Prostate gland (tissue), 2 donors: ENCODE data around the gene DNAAF8. TPM values are rescaled to one million over a fixed set of nuclear protein-coding genes. Genes with fewer than 3 reads are reported as not detected.
A peak's percentile ranks its signal among the peaks of the same experiment; 100 is the strongest.

Source experiments
- DNase-seq: peaks from one replicate; pipeline ENCODE4 v3.0.0-alpha.2; 2019; ENCODE audit warnings: low spot score
- H3K27ac ChIP-seq, 2 donors: fragments of 200-600 bp; sonication (generic); 2 replicates each; pipeline ENCODE4 v1.5.1; 2017 to 2019
- H3K27me3 ChIP-seq: fragments of 200-600 bp; sonication (generic); replicated peaks from 2 replicates; pipeline ENCODE4 v1.5.1; 2019; ENCODE audit not compliant: insufficient read depth
- H3K36me3 ChIP-seq, 2 donors: fragments of 200-600 bp; sonication (generic); 1 replicate in 1 of 2; 2 replicates in 1 of 2; pipeline versions ENCODE4 v1.5.1 to v1.8.1; 2017 to 2019
- H3K4me1 ChIP-seq: fragments of 200-600 bp; sonication (generic); replicated peaks from 2 replicates; pipeline ENCODE4 v1.5.1; 2019
- H3K4me3 ChIP-seq, 2 donors: fragments of 200-600 bp; sonication (generic); 2 replicates each; pipeline ENCODE4 v1.5.1; 2017 to 2019
- H3K9me3 ChIP-seq: fragments of 200-600 bp; sonication (generic); 2 replicates; pipeline ENCODE4 v1.5.1; 2017
- POLR2A ChIP-seq: fragments of 450-650 bp; IDR thresholded peaks from one replicate; pipeline ENCODE4 v1.6.1; 2016; ENCODE audit warnings: antibody characterized with exemption, mild to moderate bottlenecking
- POLR2AphosphoS5 ChIP-seq: sonication (generic); formaldehyde crosslinking; IDR thresholded peaks from one replicate; pipeline ENCODE4 v1.6.1; 2017; ENCODE audit warnings: antibody characterized with exemption
- WGBS: methylation state at CpG from one replicate; pipeline ENCODE4 v1.1.5; 2018; 5-methylcytosine and 5-hydroxymethylcytosine counted together
- intact Hi-C: fragments of 100-400 bp; cut with DNase I; formaldehyde crosslinking; loops from one replicate; pipeline ENCODE4 v1.14.2; 2022
- total RNA-seq, 2 donors: library from RNA; depleted of rRNA; stranded (reverse); fragments of >200 nt; gene quantifications; one replicate each; pipeline ENCODE4 v1.1.0, GENCODE V29; 2016
- TF ChIP-seq, protein P1 (sequence below), 4 experiments: fragments of 200-600 bp in 2 of 4; fragments of 450-650 bp in 2 of 4; sonication (generic) in 2 of 4; IDR thresholded peaks; 1 replicate in 3 of 4; 2 replicates in 1 of 4; pipeline ENCODE4 v1.5.1; 2016 to 2019; ENCODE audit warnings: antibody characterized with exemption in 4 of 4, mild to moderate bottlenecking in 2 of 4, moderate library complexity in 2 of 4

The DNAAF8 gene
- total RNA-seq, 2 donors from 2014 or later: 7.1 to 21.9 TPM

GRCh38 chr16:4790871-4791270, 56.5 kb downstream of the DNAAF8 start:
- Histone ChIP-seq H3K9me3 (no peaks in the 10 kb centered on the region), H3K27me3 (no peaks in the 10 kb centered on the region), H3K27ac (no peak overlapping the region), H3K36me3 (no peaks in the 10 kb centered on the region), H3K4me1 (no peaks in the 10 kb centered on the region), H3K4me3 (no peak overlapping the region)
- WGBS: 75% methylated on average over 10 of the region's 10 CpGs
- TF ChIP-seq POLR2A (no peak), POLR2AphosphoS5 (no peak)
- TF ChIP-seq, protein P1, sequence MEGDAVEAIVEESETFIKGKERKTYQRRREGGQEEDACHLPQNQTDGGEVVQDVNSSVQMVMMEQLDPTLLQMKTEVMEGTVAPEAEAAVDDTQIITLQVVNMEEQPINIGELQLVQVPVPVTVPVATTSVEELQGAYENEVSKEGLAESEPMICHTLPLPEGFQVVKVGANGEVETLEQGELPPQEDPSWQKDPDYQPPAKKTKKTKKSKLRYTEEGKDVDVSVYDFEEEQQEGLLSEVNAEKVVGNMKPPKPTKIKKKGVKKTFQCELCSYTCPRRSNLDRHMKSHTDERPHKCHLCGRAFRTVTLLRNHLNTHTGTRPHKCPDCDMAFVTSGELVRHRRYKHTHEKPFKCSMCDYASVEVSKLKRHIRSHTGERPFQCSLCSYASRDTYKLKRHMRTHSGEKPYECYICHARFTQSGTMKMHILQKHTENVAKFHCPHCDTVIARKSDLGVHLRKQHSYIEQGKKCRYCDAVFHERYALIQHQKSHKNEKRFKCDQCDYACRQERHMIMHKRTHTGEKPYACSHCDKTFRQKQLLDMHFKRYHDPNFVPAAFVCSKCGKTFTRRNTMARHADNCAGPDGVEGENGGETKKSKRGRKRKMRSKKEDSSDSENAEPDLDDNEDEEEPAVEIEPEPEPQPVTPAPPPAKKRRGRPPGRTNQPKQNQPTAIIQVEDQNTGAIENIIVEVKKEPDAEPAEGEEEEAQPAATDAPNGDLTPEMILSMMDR (IDR thresholded peaks at IDR 0.05): no peak
- intact Hi-C loops: no loop called here
- no peak for DNase-seq

GRCh38 chr16:4792951-4793513, 58.7 kb downstream of the DNAAF8 start:
- no peaks in the 10 kb centered on the region for H3K36me3 ChIP-seq
- intact Hi-C loops: no loop called here
- WGBS: 76% methylated on average over 13 of the region's 13 CpGs
- no peak overlapping the region for H3K27ac ChIP-seq
- no peak overlapping the region for H3K4me3 ChIP-seq
- H3K9me3 ChIP-seq: no peaks in the 10 kb centered on the region
- H3K27me3 ChIP-seq: no peaks in the 10 kb centered on the region
- DNase-seq: no peak
- no peaks in the 10 kb centered on the region for H3K4me1 ChIP-seq
- TF ChIP-seq POLR2A (no peak), POLR2AphosphoS5 (no peak)
- TF ChIP-seq, protein P1 (IDR thresholded peaks at IDR 0.05): no peak

GRCh38 chr16:4795181-4795827, 61.0 kb downstream of the DNAAF8 start, which contains the start of gene SMIM22:
SMIM22 (plus strand) TSS chr16:4795369; CDS start chr16:4795735, 366 bp downstream.
- 62% methylated on average over 13 of the region's 14 CpGs for WGBS
- DNase-seq: no peak
- intact Hi-C loops: no loop called here
- Histone ChIP-seq H3K27me3 (no peaks in the 10 kb centered on the region), H3K4me1 (no peaks in the 10 kb centered on the region), H3K4me3 (peak within 1 kb of the TSS in 1 of 2 donors; percentile 1), H3K27ac (no peak within 1 kb of the TSS), H3K36me3 (no peaks in the 10 kb centered on the region), H3K9me3 (no peaks in the 10 kb centered on the region)
- TF ChIP-seq, protein P1 (IDR thresholded peaks at IDR 0.05): no peak
- TF ChIP-seq POLR2AphosphoS5 (no peak), POLR2A (no peak)

- WGBS: 92% methylated on average over 25 of the region's 30 CpGs
- H3K4me3 ChIP-seq: no peak overlapping the region
- DNase-seq: no peak
- intact Hi-C loops: no loop called here
- no peaks in the 10 kb centered on the region for H3K9me3 ChIP-seq
- no peaks in the 10 kb centered on the region for H3K27me3 ChIP-seq
- TF ChIP-seq POLR2AphosphoS5 (no peak), POLR2A (no peak)
- TF ChIP-seq, protein P1 (IDR thresholded peaks at IDR 0.05): no peak
- no peaks in the 10 kb centered on the region for H3K36me3 ChIP-seq
- no peak overlapping the region for H3K27ac ChIP-seq
- no peaks in the 10 kb centered on the region for H3K4me1 ChIP-seq
Measured at GRCh38 chr16:4795828-4796572, 61.7 kb downstream of the DNAAF8 start.
